ENCODE results near the gene ESR1. TPM values are rescaled to one million over a fixed set of nuclear protein-coding genes. Genes with fewer than 3 reads are reported as not detected.
"Not testable (repeated sequence)": the region's sequence is repeated elsewhere in the genome, so short reads cannot be mapped to it uniquely, and the experiment has no call there.

ESR1 gene
- total RNA-seq, 4 donors from 2014 or later, result 0.59 to 1.8 (median 1.3) TPM

GRCh38 chr6:151881231-151881630 is 73.7 kb downstream of the ESR1 start:
- intact Hi-C loops (cut with DNase I; ENCODE audit: low total_unique reads), result no loop called here
- DNase-seq (ENCODE audit: low spot score in 2 of 2), result no peak
- 86 to 92% methylated on average over 1 of the region's 1 CpG for WGBS, 2 donors
- TF ChIP-seq, protein P1, sequence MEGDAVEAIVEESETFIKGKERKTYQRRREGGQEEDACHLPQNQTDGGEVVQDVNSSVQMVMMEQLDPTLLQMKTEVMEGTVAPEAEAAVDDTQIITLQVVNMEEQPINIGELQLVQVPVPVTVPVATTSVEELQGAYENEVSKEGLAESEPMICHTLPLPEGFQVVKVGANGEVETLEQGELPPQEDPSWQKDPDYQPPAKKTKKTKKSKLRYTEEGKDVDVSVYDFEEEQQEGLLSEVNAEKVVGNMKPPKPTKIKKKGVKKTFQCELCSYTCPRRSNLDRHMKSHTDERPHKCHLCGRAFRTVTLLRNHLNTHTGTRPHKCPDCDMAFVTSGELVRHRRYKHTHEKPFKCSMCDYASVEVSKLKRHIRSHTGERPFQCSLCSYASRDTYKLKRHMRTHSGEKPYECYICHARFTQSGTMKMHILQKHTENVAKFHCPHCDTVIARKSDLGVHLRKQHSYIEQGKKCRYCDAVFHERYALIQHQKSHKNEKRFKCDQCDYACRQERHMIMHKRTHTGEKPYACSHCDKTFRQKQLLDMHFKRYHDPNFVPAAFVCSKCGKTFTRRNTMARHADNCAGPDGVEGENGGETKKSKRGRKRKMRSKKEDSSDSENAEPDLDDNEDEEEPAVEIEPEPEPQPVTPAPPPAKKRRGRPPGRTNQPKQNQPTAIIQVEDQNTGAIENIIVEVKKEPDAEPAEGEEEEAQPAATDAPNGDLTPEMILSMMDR (IDR thresholded peaks at IDR 0.05), result no peak
- no peak for TF ChIP-seq POLR2A (IDR thresholded peaks at IDR 0.05)
- no peak overlapping the region for H3K4me3 ChIP-seq (ENCODE audit: low read depth, poor library complexity, severe bottlenecking)

- no peak overlapping the region for H3K4me3 ChIP-seq (ENCODE audit: low read depth, poor library complexity, severe bottlenecking)
- intact Hi-C loops (cut with DNase I; ENCODE audit: low total_unique reads), result no loop called here
- no peak for TF ChIP-seq POLR2A (IDR thresholded peaks at IDR 0.05)
- TF ChIP-seq, protein P1 (IDR thresholded peaks at IDR 0.05), result no peak
- DNase-seq (ENCODE audit: low spot score in 2 of 2), result no peak
- 93% methylated on average over 5 of the region's 5 CpGs for WGBS, 2 donors
These were observed 74.7 kb downstream of the ESR1 start for GRCh38 chr6:151882206-151882605.

GRCh38 chr6:151885234-151885633 is 77.8 kb downstream of the ESR1 start:
- intact Hi-C loops (cut with DNase I; ENCODE audit: low total_unique reads), result no loop called here
- H3K4me3 ChIP-seq (ENCODE audit: low read depth, poor library complexity, severe bottlenecking), result no peak overlapping the region
- WGBS, 2 donors, result 83 to 86% methylated on average over 4 of the region's 4 CpGs
- no peak for DNase-seq (ENCODE audit: low spot score in 2 of 2)
- no peak for TF ChIP-seq POLR2A (IDR thresholded peaks at IDR 0.05)
- TF ChIP-seq, protein P1 (IDR thresholded peaks at IDR 0.05), result no peak

DNA sequence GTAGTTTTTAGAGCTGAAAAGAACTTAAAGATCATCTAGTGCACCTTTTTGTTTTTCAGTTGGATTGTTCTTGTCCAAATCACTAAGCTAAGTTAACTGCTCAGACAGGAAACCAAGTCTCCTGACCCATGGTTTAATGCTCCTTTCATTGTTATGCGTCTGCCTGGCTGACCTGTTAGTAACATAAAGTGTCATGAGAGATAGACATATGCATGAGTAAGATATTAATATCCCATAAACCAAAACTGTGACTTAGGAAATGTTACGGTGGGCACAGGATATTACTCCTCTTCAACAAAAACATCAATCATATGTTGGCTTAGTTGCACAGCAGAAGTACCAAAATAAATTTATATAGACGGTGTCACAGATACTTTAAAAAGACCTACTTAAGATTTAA is 84.0 kb downstream of the ESR1 start:
- intact Hi-C loops (cut with DNase I; ENCODE audit: low total_unique reads), result no loop called here
- H3K4me3 ChIP-seq (ENCODE audit: low read depth, poor library complexity, severe bottlenecking), result no peak overlapping the region
- WGBS, 2 donors, result 80 to 81% methylated on average over 3 of the region's 3 CpGs
- DNase-seq (ENCODE audit: low spot score in 2 of 2), result no peak
- TF ChIP-seq POLR2A (IDR thresholded peaks at IDR 0.05), result no peak
- TF ChIP-seq, protein P1 (IDR thresholded peaks at IDR 0.05), result no peak

DNA sequence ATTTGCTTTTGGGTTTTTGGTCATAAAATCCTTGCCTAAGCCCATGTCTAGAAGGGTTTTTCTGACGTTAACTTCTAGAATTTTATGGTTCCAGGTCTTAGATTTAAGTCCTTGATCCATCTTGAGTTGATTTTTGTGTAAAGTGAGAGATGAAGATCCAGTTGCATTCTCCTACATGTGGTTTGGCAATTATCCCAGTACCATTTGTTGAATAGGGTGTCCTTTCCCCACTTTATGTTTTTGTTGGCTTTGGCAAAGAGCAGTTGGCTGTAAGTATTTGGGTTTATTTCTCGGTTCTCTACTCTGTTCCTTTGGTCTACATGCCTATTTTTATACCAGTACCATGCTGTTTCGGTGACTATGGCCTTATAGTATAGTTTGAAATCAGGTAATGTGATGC is 86.9 kb downstream of the ESR1 start:
- 43 to 57% methylated on average over 3 of the region's 3 CpGs for WGBS, 2 donors
- DNase-seq (ENCODE audit: low spot score in 2 of 2); intact Hi-C loops (cut with DNase I; ENCODE audit: low total_unique reads): not testable (repeated sequence)

GRCh38 chr6:151899221-151899620 is 91.7 kb downstream of the ESR1 start:
- intact Hi-C loops (cut with DNase I; ENCODE audit: low total_unique reads); H3K4me3 ChIP-seq (ENCODE audit: low read depth, poor library complexity, severe bottlenecking); DNase-seq (ENCODE audit: low spot score in 2 of 2): not testable (repeated sequence)
- WGBS, 2 donors, result no CpG with 5 or more reads among the region's 33 CpGs

More for the DNA sequence above, 86.9 kb downstream of the ESR1 start:
- H3K4me3 ChIP-seq (ENCODE audit: low read depth, poor library complexity, severe bottlenecking), result not testable (repeated sequence)

DNA sequence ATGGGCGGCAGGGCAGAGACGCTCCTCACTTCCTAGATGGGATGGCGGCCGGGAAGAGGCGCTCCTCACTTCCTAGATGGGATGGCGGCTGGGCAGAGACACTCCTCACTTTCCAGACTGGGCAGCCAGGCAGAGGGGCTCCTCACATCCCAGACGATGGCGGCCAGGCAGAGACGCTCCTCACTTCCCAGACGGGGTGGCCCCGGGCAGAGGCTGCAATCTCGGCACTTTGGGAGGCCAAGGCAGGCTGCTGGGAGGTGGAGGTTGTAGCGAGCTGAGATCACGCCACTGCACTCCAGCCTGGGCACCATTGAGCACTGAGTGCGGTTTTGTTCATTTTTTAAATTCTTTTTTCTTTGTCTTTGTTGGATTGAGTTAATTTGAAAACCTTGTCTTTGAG is 92.3 kb downstream of the ESR1 start:
- intact Hi-C loops (cut with DNase I; ENCODE audit: low total_unique reads); DNase-seq (ENCODE audit: low spot score in 2 of 2); H3K4me3 ChIP-seq (ENCODE audit: low read depth, poor library complexity, severe bottlenecking): not testable (repeated sequence)
- WGBS, 2 donors, result 94 to 96% methylated on average over 9 to 12 of the region's 15 CpGs
